Stimulated activated CD8-positive, alpha-beta memory T cell treated with anti-CD3 and anti-CD28 coated beads, Interleukin-7, amount 100 ng/mL, for 48 hours (primary cell): ENCODE data around the gene OR8B8.
"Not testable (repeated sequence)": the region's sequence is repeated elsewhere in the genome, so short reads cannot be mapped to it uniquely, and the experiment has no call there.

ENCODE experiments used
- DNase-seq, 2 donors: peaks; one replicate each; pipeline ENCODE4 v3.0.0-alpha.2; 2020; ENCODE audit warnings: low read depth in 1 of 2; ENCODE audit errors: extremely low read depth in 1 of 2

Gene OR8B8

DNA sequence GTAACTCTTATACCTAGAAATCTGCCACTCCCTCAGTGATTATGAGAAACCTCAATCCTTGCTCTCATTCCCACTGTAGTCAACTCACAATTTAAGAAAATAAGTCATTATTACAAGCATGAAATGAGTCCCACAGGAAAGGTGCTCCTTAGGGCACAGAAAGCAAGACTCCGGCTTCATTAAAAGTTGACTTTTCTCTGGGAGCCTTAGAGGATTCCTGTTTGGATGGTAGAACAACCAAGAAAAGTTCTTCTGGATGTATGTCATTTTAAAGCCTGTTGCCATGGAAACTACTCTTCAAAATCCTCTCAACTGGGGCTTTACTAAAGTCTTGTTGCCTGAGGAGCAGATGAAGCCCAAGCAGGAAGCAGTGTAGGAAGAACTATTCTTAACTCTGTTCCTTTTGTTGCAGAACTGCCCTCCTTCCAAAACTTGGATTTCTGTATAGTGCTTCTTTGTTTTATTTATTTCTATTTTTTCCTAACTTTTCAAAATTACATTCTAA, at the start of gene OR8B8:
OR8B8 (minus strand) TSS at position 51 of the 505 bp plus-strand sequence. CDS start 4,611 bp downstream, outside the sequence.
- no peak for DNase-seq

DNA sequence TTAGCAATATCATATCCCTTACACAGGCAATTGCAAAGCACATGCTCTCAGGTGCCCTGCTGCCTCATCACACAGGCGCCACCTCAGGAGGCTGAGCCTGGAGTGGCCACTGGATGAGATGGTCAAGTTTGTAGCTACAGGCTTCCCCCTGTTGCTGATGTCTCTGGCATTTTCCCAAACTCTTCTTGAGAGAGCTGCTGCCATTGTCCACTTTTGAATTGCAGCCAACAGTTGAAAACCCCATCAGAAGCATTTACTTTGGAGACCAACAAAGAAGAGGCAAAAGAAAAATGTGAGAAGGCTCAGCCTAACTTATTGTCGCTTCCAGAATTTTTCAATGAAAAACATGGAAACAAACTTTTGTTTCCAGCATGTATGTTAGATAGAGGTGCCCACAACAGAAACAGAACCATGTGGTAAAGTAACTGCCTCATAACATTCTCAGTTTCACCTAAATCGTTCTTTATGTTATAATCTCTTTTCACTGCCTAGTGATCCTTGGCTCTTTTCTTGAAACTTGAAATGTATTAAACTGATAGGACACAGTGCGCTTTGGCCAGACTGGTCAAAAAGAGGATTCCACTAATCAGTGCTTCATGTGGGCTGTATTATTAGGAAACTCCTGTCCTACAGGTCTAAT, 47.6 kb upstream of the OR8B8 start:
- no peak for DNase-seq

DNA sequence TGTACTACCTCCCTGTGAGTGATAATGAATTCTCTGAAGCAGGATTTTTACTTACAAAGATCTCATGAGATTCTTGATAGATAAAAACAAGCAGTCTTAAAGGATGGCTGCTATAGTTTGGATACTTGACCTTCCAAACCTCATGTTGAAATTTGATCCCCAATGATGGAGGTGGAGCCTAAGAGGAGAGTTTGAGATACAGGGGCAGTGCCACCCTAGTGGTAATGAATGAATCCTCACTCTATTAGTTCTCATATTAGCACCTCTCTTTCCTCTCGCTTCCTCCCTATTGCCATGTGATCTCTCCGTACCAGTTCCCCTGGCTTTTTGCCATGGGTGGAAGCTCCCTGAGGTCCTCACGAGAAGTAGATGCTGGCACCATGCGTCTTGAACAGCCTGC, 37.9 kb upstream of the OR8B8 start:
- no peak for DNase-seq

- DNase-seq = no peak
These were observed 37.1 kb upstream of the OR8B8 start for GRCh38 chr11:124482362-124483147.

DNA sequence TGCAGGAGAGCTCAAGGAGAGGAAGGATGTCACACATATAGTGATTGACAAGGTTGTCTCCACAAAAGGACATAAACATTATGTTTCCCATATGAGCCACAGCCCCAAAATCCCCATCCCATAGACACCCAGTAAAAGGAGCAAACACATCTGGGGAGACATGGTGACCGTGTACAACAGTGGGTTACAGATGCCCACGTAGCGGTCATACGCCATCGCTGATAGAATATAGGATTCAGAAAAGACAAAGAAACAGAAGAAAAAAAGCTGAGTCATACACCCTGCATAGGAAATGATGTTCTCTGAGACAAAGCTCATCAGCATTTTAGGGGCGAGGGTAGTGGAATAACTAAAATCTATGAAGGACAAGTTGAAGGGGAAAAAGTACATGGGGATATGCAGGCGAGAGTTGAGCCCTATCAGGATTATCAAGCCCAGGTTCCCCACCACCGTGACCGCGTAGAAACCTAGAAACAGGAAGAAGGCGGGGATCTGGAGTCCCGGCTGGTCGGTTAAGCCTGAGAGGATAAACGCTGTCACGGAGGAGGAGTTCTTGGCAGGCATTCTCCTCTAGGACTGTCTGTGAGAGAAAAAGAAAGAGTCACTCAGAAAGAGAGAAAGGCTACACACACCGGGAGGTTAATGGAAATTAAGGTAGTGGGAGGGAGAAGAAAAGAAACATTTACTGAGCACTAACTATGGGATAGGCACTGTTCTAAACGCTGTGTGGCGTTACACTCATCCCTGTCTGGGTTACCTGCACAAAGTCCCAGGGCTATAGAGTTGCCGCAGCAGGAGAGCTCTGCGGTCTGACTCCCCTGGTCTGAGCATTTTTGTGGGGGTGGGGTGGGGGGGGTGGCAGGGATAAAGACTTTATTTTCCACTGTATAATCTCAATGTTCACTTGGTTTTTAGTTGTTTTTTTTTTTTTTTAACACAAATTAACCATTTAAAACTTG, 36.1 kb upstream of the OR8B8 start:
- DNase-seq = peak in 1 of 2 donors; percentile 1

DNA sequence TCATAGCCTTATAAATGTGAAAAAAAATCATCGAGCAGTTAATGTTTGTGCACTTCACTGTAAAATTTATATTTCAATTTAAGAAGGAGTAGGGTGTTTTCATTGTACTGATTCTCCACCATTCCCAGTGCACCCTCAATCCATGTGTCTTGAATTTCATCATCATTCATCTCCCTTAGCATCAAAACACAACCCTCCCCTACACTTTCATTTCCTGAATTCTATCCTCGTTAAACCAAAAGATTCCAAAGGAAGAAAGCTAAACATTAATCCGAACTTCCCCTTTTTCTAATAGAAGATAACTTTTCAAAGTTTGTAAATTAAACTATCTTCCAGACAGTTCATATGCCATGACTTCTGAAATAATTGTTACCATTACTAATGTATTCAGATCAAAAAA, 34.1 kb upstream of the OR8B8 start:
- no peak for DNase-seq

DNA sequence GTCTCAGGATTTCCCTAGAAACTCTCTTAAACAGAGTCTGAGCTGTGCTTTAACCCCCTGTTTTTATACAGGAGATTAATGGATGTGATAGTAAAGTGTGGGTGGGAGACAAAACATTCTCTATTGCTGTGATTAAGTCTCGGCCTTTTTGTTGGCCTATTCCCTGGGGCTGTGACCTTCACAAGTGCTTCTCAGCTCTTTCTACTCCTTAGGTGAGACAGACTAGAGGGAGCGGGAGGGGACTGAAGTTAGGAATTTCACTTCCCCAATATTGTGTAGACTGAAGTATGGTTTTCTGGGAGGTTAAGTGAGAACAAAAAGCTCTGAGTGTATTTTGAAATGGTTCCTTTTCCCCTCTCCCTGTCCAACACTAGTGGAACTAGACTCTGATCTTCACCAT, 29.8 kb upstream of the OR8B8 start:
- no peak for DNase-seq

DNA sequence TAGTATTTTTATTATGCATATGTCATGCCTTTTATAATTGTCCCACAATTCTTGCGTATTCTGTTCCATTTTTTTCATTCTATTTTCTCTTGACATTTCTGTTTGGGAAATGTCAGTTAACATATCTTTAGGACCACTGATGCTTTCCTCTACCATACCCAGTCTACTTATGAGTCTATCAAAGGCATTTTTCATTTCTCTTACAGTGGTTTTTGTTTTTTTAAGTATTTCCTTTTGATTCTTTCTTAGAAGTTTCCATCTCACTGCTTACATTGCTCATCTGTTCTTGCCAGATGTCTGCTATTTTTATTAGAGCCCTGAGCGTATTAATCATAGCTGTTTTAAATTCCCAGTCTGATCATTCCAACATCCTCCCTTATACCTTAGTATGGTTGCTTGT, 29.3 kb upstream of the OR8B8 start:
- DNase-seq = no peak

- DNase-seq = no peak
These were observed 28.6 kb upstream of the OR8B8 start for GRCh38 chr11:124474079-124474478.

DNA sequence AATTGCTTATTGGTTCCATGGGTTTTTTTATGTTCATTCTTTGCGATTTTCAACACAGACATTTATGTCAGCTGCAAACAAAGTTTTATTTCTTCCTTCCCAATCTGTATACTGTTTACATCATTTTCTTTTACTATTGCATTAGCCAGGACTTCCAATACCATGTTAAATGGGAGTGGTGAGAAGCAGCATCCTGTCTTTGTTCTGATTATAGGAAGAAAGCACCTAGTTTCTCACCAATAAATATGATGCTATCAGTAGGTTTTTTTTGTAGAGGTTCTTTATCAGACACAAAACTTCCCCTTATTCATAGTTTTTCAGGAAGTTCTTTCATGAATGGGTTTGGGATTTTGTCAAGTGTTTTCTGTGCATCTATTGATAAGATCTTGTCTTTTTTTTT, 28.0 kb upstream of the OR8B8 start:
- DNase-seq = no peak

DNA sequence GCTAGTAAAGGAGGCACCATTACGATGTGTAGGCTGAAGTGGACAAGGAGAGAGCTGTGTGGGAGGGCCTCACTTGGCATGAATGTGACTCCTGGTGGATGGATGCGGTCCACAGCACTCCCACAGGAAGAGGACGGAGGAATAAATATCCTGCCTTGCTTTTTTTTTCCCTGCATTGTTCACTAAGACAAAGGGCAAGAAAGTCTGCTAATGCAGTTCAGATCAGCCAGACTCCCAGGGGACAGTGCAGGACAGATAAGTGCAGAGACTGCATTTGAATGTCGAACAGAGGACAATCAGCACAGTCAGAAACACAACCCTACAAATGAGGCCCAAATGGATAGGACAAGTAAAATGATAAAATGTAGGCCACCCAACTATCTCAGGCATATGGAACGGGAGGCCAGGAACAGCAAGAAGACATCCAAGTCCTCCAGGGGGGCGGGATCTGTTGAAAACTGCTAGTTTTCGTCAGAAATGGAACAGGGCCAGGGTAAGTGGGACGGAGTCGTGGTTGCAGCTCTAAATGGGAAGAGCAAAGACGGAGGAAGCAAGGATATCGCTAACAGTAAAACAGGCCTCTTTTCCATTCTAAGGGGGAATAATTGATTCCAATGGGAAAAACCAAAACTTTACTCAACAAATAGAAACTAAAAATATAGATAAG, 25.2 kb upstream of the OR8B8 start:
- DNase-seq = no peak

- no peak for DNase-seq
These were observed 22.0 kb upstream of the OR8B8 start for GRCh38 chr11:124467381-124467927.

GRCh38 chr11:124465368-124465767, 19.9 kb upstream of the OR8B8 start:
- no peak for DNase-seq

GRCh38 chr11:124463990-124464389, 18.5 kb upstream of the OR8B8 start:
- no peak for DNase-seq

DNA sequence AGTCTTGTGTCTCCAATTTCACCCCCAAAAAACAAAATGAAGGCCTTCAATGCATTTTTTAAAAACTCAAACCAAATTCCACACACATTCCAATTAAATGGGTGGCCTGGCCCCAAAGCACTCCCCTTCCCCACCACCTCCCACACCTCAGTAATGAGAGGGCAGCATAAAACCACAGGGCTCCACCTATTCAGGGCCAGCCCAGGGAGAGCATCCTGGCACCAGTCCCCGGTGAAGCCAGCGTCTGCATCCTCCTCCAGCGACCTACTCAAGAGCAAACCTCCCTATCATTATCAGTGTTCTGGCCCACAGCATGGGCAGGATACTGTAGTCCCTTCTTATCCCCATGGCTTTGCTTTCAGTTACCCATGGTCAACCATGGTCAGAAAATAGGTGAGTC, 17.8 kb upstream of the OR8B8 start:
- no peak for DNase-seq

- no peak for DNase-seq
These were observed 15.0 kb upstream of the OR8B8 start for GRCh38 chr11:124460459-124460858.

DNA sequence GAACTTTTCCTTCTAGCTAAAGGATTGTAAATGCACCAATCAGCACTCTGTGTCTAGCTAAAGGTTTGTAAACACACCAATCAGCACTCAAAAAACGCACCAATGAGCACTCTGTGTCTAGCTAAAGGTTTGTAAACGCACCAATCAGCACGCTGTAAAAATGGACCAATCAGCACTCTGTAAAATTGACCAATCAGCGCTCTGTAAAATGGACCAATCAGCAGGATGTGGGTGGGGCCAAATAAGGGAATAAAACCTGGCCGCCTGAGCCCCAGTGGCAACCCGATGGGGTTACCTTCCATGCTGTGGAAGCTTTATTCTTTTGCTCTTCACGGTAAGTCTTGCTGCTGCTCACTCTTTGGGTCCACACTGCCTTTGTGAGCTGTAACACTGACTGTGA, 13.9 kb upstream of the OR8B8 start:
- DNase-seq = not testable (repeated sequence)

DNA sequence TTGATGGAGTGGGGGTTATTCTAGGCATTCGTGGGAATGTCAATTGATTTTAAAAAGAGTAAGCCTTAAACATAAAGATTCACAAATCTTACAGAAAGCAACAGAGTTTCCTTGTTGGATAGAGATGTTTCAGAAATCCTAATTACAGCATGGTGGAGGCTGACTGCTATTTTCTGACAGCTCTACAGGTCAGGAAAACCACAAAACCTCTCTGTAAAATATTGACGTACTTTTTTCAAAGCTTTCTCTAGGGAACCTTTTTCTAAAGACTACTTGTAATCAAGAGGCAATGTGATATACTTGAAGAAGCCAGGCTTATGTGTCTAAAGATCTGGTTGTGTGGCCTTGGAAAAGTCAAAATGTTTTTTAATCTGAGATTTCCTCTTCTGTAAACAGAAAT, 9.1 kb upstream of the OR8B8 start:
- no peak for DNase-seq

DNA sequence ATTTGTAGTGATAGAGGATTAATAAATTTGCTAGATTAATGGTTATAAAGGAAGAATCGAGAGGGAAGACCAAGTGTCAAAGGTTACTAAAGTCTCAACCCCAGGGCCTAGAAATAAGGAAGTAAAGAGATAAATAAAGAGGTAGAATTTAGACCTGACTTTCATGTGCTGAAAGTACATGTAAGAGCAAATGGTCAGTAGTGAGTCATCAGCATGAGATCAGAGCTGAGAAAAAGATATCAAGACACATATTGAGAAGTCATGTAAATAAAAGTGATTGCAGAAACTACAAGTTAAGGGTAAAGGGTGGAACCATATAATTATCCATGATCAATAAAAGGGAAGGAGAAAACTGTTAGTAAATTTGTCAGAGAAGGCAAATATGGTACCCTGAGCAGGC, 1.4 kb upstream of the OR8B8 start:
- no peak for DNase-seq

- DNase-seq = no peak
These were observed 2.6 kb downstream of the OR8B8 start for GRCh38 chr11:124442847-124443246.
